Measurements from ENCODE around the gene CKAP2L.
A peak's percentile ranks its signal among the peaks of the same experiment; 100 is the strongest.
"Not testable (repeated sequence)": the region's sequence is repeated elsewhere in the genome, so short reads cannot be mapped to it uniquely, and the experiment has no call there.

CKAP2L gene

DNA sequence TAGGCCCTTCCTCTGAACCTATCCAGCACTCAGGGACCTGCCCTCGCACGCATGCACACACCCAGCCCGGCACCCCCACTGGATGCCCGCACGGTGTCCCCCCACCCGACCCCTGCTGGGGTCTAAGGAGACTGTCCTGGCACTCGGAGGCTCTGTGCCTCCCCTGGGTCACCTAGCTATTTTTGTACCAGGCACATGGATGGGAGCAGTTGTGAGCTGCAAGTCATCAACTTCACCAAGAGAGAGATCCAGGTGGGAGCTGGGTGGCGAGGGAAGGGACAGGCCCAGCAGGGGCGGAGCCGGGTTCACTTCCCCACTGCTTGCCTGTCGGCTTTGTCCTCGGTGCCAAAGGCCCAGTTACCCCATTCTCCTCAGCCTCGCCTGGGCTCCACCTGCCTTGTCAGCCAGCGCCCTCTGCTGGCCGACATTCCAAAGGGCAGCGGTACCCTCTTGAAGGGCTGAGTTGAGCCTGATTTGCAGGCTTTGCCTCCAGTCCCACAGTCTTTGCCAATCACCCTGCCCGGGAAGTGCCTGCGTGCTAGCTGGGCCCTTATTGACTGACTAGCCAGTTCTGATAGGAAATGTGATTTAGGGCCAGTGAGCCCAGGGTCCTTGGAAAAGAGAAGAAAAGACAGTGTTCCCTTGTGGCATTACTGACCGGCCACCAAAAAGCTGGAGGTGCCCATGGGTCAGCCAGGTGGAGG, 37.8 kb downstream of the CKAP2L start:
- in situ Hi-C loops (cut with HindIII; ENCODE audit: low pct_unique_long_range_greater_than_20kb, low sequenced_read_pairs) = no loop called here
- DNase-seq (ENCODE audit: low read depth in 1 of 2, low spot score in 1 of 2) = peak; percentile 89 to 93
- no peak for TF ChIP-seq JUND (IDR thresholded peaks at IDR 0.05; ENCODE audit: low read depth)

DNA sequence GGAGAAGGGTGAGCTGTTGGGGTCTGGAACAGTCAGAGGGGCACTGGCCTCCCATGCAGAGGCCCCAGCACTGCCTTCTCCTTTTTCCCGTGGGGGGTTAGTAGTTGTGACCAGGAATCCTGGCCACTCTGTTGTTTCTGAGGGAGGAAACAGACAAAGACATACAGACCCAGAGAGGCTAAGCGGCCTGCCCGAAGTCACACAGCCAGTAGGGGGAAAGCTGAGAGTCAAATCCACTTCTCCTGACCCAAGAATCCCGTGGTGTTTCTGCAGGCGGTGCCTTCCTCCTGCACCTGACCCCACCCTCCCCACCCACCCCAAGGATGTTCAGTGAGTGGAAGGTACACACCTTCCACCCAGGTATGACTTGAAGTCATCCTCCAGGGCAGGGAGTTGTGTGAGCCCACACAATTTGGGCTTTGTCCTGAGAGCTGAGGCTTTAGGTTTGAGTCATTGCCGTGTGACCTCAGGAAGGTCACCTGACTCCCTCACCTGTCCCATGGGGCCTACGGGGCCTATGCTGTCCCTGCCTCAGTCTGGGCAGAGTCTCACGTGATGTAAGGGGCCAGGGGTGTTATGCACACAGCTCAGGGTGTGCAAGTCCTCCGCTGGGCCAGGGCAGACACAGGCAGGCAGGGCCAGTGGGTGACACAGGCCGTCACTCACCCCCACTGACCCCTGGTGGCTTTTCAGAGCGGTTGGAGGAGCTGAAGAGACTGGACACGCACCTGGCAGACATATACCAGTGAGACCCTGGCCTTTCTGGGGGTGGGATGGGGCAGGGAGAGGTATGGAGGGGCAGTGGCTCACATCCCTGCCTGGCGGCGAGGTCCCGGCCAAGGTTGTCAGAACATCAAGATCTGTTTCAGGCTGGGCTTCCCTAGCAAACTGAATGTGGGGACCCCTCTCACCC, 38.6 kb downstream of the CKAP2L start:
- DNase-seq (ENCODE audit: low read depth in 1 of 2, low spot score in 1 of 2) = peak in 1 of 2 experiments; percentile 6
- in situ Hi-C loops (cut with HindIII; ENCODE audit: low pct_unique_long_range_greater_than_20kb, low sequenced_read_pairs) = no loop called here
- TF ChIP-seq JUND (IDR thresholded peaks at IDR 0.05; ENCODE audit: low read depth) = no peak

DNA sequence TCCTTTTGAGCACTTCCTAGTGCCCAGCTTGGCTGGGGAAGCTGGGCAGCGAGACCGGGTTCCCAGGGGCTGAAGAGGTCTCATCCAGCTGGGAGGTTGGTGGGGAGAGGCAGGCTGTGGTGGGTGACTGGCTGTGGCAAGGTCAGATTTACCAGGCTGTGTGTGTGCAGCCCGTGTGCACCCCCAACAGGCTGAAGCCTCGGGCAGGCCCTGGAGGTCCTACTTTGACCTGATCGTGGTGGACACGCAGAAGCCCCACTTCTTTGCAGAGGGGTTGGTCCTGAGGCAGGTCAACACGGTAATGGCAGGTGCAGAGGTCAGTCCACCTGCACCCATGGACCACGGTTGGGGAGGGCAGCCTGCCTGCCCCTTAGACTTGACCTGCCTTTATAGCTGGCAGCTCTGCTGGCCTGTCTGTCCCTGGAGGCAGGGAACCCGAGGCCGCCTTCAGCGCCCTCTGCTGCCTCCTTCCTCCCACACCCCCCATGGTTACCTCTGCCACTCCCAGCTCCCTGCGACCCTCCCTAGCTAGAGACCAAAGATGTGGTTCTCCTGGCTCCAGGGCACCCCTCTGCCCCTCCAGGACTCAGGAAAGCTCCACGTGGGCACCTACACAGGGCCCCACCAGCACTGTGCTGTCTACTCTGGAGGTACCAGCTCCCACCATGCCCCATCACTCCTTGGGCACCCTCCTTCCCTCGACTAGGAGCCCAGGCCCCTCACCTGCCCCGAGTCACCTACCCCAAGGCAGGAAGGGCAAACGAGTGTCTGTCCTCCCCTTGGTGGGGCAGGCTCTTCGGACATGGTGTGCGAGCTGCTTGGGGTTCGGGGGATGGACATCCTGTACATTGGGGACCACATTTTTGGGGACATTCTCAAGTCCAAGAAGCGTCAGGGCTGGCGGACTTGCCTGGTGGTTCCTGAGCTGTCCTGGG, 39.6 kb downstream of the CKAP2L start:
- in situ Hi-C loops (cut with HindIII; ENCODE audit: low pct_unique_long_range_greater_than_20kb, low sequenced_read_pairs) = no loop called here
- DNase-seq (ENCODE audit: low read depth in 1 of 2, low spot score in 1 of 2) = peak in 1 of 2 experiments; percentile 12
- no peak for TF ChIP-seq JUND (IDR thresholded peaks at IDR 0.05; ENCODE audit: low read depth)

DNA sequence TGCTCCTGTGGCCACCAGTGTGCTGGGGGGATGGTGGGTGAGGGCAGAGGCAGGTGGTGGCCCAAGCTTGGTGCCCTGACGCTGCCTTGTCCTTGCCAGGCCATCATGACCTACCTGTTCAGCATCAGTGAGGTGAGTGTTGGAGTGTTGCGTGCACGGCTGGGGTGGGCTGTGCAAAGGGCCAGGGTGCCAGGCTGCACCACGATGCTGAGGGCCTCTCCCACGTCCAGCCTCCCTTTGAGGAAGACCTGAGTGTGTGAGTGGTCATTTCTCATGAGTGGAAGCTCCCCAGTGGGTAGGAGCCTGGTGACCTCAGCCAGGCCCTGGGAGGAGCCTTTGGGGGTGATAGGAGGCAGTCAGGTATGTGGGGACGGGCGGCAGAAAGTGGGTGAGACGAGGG, 40.4 kb downstream of the CKAP2L start:
- in situ Hi-C loops (cut with HindIII; ENCODE audit: low pct_unique_long_range_greater_than_20kb, low sequenced_read_pairs) = no loop called here
- TF ChIP-seq JUND (IDR thresholded peaks at IDR 0.05; ENCODE audit: low read depth) = no peak
- no peak for DNase-seq (ENCODE audit: low read depth in 1 of 2, low spot score in 1 of 2)

DNA sequence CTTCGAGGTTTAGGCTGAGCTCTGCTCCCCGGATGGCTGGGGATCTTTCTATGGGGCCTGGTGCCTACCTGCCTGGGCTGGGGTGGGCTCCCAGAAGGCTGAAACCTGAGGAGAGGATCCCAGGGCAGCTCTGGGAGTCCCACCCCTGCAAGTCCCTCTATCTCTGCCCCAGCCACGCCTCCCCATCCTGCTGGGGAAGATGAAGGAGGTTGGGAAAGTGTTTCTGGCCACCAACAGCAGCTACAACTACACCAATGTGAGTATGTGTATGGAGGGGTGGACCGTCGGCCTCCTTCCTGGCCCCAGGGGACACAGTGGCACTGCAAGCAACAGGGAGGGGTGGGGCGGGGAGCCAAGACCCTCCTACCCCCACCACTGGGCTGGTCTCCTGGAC, 40.9 kb downstream of the CKAP2L start:
- in situ Hi-C loops (cut with HindIII; ENCODE audit: low pct_unique_long_range_greater_than_20kb, low sequenced_read_pairs) = no loop called here
- no peak for DNase-seq (ENCODE audit: low read depth in 1 of 2, low spot score in 1 of 2)
- TF ChIP-seq JUND (IDR thresholded peaks at IDR 0.05; ENCODE audit: low read depth) = no peak

DNA sequence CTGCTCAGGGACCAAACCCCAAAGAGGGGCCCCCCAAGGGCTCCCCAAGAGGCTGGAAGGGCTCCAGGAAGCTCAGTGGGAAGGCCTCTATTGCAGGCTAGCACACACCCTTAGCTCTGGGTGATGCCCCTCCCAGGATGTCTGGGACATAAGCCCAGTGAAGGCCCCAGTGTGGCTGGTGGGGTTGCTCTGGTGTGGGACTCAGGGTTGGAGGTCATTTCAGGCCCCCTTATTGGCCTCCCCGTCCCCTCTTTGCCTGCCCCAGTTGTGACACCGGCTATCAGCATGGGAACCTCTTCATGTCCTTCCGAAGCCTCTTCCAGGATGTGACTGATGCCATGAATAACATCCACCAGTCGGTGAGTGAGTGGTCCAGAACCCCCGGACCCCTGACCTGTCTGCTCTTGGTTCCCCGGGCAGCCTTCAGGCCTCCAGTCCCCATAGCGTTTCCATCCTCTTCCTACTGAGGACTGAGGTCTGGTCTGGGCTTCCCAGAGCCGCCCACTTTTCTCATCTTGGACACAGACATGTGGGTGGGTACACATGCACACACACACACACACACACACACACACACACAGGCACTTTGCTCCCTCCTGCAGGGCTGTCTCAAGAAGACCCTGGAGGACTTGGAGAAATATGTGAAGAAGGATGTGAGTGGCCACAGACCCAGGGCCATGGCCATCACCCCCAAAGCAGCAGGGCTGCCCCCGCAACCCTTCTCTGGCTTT, 41.4 kb downstream of the CKAP2L start:
- TF ChIP-seq JUND (IDR thresholded peaks at IDR 0.05; ENCODE audit: low read depth) = no peak
- in situ Hi-C loops (cut with HindIII; ENCODE audit: low pct_unique_long_range_greater_than_20kb, low sequenced_read_pairs) = no loop called here
- no peak for DNase-seq (ENCODE audit: low read depth in 1 of 2, low spot score in 1 of 2)

DNA sequence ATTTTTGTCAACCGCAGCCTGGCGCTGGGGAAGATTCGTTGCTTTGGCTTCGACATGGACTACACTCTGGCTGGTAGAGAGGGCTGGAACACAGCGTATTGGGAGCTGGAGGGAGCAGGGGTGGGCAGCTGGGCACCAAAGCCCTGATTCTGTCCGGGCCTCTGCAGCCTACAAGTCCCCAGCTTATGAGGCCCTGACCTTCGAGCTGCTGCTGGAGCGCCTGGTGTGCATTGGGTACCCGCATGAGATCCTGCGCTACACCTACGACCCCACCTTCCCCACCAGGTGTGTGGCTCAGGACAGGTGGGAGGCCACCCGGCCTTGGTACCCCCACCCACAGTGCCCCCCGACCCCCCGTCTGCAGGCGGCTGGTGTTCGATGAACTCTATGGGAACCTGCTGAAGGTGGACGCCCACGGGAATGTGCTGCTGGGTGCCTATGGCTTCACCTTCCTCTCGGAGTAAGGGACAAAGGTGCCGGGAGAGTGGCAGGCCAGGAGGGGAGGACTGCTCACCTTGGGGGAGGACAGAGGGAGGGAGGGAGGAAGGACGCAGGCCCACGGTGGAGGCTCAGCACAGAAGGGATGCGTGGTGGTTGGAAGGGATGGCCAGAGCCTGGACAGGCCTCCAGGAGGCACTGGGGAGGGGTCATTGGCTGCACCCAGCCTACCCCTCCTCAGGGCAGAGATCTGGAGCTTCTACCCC, 42.4 kb downstream of the CKAP2L start:
- in situ Hi-C loops (cut with HindIII; ENCODE audit: low pct_unique_long_range_greater_than_20kb, low sequenced_read_pairs) = no loop called here
- TF ChIP-seq JUND (IDR thresholded peaks at IDR 0.05; ENCODE audit: low read depth) = no peak
- no peak for DNase-seq (ENCODE audit: low read depth in 1 of 2, low spot score in 1 of 2)

DNA sequence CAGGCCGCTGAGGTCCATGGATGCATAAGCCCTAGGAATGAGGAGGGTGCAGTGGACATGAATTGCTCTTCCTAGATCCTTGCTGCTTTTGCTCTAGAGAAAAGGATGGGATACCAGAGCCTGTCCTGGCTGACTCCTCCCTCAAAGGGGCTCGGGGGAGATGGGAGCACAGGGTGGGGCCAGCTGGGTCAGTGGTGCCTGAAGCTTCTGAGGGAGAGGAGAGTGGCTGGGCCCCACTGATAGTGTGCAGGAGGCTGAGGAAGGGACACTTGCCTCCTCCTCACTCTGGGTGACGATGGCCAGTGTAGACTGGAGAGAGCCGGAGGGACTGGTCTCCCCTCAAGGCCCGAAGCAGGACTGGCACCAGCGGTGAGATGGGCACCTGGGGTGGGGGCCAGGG, 43.6 kb downstream of the CKAP2L start, which contains the start of gene NT5DC4:
Gene NT5DC4, plus strand, starts transcription at position 236 of the 400 bp plus-strand sequence. Its CDS starts 60 bp downstream, at position 296.
- TF ChIP-seq JUND (IDR thresholded peaks at IDR 0.05; ENCODE audit: low read depth) = no peak
- in situ Hi-C loops (cut with HindIII; ENCODE audit: low pct_unique_long_range_greater_than_20kb, low sequenced_read_pairs) = no loop called here
- no peak for DNase-seq (ENCODE audit: low read depth in 1 of 2, low spot score in 1 of 2)

DNA sequence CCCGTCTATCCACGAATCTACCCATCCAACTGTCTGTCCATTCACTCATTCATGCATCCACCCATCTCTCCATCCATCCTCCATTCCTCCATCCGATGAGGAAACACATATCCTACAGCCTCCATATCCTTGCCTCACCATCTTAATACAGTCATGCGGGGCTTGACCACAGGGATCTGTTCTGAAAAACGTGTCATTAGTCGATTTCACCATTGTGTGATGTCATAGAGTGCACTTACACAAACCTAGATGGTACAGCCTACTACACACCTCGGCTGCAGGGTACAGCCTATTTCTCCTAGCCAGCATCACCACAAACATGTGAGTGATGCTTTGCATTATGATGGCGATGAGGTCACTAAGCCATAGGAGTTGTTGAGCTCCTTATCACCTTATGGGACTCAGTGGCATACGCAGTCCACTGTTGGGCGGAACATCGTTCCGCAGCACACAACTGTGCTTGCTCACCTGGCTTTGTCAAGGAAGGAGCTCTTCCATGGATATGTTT, 45.5 kb downstream of the CKAP2L start:
- DNase-seq (ENCODE audit: low read depth in 1 of 2, low spot score in 1 of 2) = no peak
- in situ Hi-C loops (cut with HindIII; ENCODE audit: low pct_unique_long_range_greater_than_20kb, low sequenced_read_pairs) = no loop called here
- no peak for TF ChIP-seq JUND (IDR thresholded peaks at IDR 0.05; ENCODE audit: low read depth)

DNA sequence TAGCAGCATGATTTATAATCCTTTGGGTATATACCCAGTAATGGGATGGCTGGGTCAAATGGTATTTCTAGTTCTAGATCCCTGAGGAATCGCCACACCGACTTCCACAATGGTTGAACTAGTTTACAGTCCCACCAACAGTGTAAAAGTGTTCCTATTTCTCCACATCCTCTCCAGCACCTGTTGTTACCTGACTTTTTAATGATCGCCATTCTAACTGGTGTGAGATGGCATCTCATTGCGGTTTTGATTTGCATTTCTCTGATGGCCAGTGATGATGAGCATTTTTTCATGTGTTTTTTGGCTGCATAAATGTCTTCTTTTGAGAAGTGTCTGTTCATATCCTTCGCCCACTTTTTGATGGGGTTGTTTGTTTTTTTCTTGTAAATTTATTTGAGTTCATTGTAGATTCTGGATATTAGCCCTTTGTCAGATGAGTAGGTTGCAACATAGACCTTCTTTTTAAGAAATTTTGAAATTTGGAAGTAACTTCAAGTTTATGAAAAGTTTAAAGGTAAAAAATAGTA, 47.5 kb downstream of the CKAP2L start:
- DNase-seq (ENCODE audit: low read depth in 1 of 2, low spot score in 1 of 2); in situ Hi-C loops (cut with HindIII; ENCODE audit: low pct_unique_long_range_greater_than_20kb, low sequenced_read_pairs): not testable (repeated sequence)

DNA sequence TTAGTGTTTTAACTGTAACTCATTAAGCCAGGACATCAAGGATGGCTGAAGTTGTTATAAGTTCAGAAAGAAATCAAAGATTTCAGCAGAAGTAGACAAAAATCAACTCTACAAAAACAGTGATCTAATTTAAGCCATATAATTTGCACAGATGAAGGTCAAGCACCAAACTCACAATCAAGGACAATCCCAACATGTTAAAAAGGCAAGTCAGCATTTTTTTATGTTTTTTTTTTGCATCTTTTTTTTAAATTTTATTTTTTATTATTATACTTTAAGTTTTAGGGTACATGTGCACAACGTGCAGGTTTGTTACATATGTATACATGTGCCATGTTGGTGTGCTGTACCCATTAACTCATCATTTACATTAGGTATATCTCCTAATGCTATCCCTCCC, 48.3 kb downstream of the CKAP2L start:
- DNase-seq (ENCODE audit: low read depth in 1 of 2, low spot score in 1 of 2); in situ Hi-C loops (cut with HindIII; ENCODE audit: low pct_unique_long_range_greater_than_20kb, low sequenced_read_pairs): not testable (repeated sequence)

Data from T47D (cell line).